ENCODE data around the gene DNM1. TPM values are rescaled to one million over a fixed set of nuclear protein-coding genes. Genes with fewer than 3 reads are reported as not detected.
"Not testable (repeated sequence)": the region's sequence is repeated elsewhere in the genome, so short reads cannot be mapped to it uniquely, and the experiment has no call there.

DNM1 gene
- total RNA-seq, 6 donors from 2014 or later, result 1.4 to 17.8 (median 7.9) TPM

GRCh38 chr9:128274245-128274644 lies 71.1 kb downstream of the DNM1 start:
- DNase-seq (no peak), ATAC-seq (ENCODE audit: low FRiP score in 2 of 2) (no peak)
- peak overlapping the region in 1 of 4 donors; percentile 71 for H3K4me3 ChIP-seq
- H3K9me3 ChIP-seq, result no peaks in the 10 kb centered on the region
- H3K4me1 ChIP-seq, result peaks cover 25 to 38% (median 29%) of the 10 kb centered on the region in 4 donors
- no peaks in the 10 kb centered on the region for H3K27me3 ChIP-seq
- no peak overlapping the region for H3K27ac ChIP-seq
- peaks cover 6 to 39% (median 18%) of the 10 kb centered on the region in 4 donors for H3K36me3 ChIP-seq
- no peak for TF ChIP-seq CTCF (IDR thresholded peaks at IDR 0.05)
- no peak for TF ChIP-seq POLR2AphosphoS5 (IDR thresholded peaks at IDR 0.05)
- TF ChIP-seq POLR2A (IDR thresholded peaks at IDR 0.05), result no peak
- TF ChIP-seq EP300 (IDR thresholded peaks at IDR 0.05), result no peak
- 77 to 78% methylated on average over 8 of the region's 8 CpGs for WGBS, 2 donors

GRCh38 chr9:128275198-128276007 lies 72.2 kb downstream of the DNM1 start, which contains the start of gene GOLGA2:
GOLGA2 (minus strand) TSS chr9:128276007; CDS start chr9:128275976, 31 bp downstream.
- Histone ChIP-seq H3K4me3 (peak within 1 kb of the TSS; percentile 71 to 98 (median 84)), H3K27ac (peak within 1 kb of the TSS; percentile 79 to 95 (median 92)), H3K27me3 (no peaks in the 10 kb centered on the region), H3K4me1 (peaks cover 33 to 50% (median 35%) of the 10 kb centered on the region in 4 donors), H3K9me3 (no peaks in the 10 kb centered on the region), H3K36me3 (peaks cover 6 to 32% (median 15%) of the 10 kb centered on the region in 4 donors)
- ATAC-seq (ENCODE audit: low FRiP score in 2 of 2), result peak; percentile 72 to 87
- 1 to 2% methylated on average over 25 to 37 of the region's 57 CpGs for WGBS, 2 donors
- TF ChIP-seq EP300 (IDR thresholded peaks at IDR 0.05), result no peak
- no peak for TF ChIP-seq CTCF (IDR thresholded peaks at IDR 0.05)
- peak; percentile 27 to 88 for DNase-seq

GRCh38 chr9:128276008-128276573 lies 72.9 kb downstream of the DNM1 start, which contains the start of gene SWI5:
SWI5 (plus strand) TSS chr9:128276276.
- Histone ChIP-seq H3K4me3 (peak within 1 kb of the TSS; percentile 71 to 98 (median 84)), H3K27ac (peak within 1 kb of the TSS; percentile 79 to 95 (median 92)), H3K4me1 (peaks cover 33 to 52% (median 35%) of the 10 kb centered on the region in 4 donors), H3K9me3 (no peaks in the 10 kb centered on the region), H3K27me3 (no peaks in the 10 kb centered on the region), H3K36me3 (peaks cover 6 to 26% (median 11%) of the 10 kb centered on the region in 4 donors)
- ATAC-seq (ENCODE audit: low FRiP score in 2 of 2) (peak; percentile 97 to 99), DNase-seq (peak; percentile 98)
- WGBS, 2 donors, result 0 to 1% methylated on average over 5 to 27 of the region's 38 CpGs
- peak in 3 of 4 donors; percentile 69 to 98 (median 98) for TF ChIP-seq POLR2A (IDR thresholded peaks at IDR 0.05)
- TF ChIP-seq CTCF (IDR thresholded peaks at IDR 0.05), result no peak
- TF ChIP-seq EP300 (IDR thresholded peaks at IDR 0.05), result no peak
- peak; percentile 87 to 97 for TF ChIP-seq POLR2AphosphoS5 (IDR thresholded peaks at IDR 0.05)

- ATAC-seq (ENCODE audit: low FRiP score in 2 of 2) (peak; percentile 25 to 54), DNase-seq (no peak)
- Histone ChIP-seq H3K36me3 (peaks cover 6 to 20% (median 8%) of the 10 kb centered on the region in 4 donors), H3K9me3 (no peaks in the 10 kb centered on the region), H3K27ac (peak overlapping the region; percentile 73 to 95 (median 90)), H3K4me3 (peak overlapping the region; percentile 71 to 87 (median 76)), H3K4me1 (peaks cover 33 to 52% (median 35%) of the 10 kb centered on the region in 4 donors), H3K27me3 (no peaks in the 10 kb centered on the region)
- TF ChIP-seq POLR2AphosphoS5 (IDR thresholded peaks at IDR 0.05) (no peak), CTCF (IDR thresholded peaks at IDR 0.05) (no peak), POLR2A (IDR thresholded peaks at IDR 0.05) (no peak), EP300 (IDR thresholded peaks at IDR 0.05) (no peak)
- 10 to 11% methylated on average over 23 of the region's 23 CpGs for WGBS, 2 donors
These were observed 73.5 kb downstream of the DNM1 start for GRCh38 chr9:128276574-128277270.

- Histone ChIP-seq H3K27ac (peak overlapping the region; percentile 2 to 74 (median 47)), H3K4me1 (peaks cover 28 to 43% (median 30%) of the 10 kb centered on the region in 4 donors), H3K4me3 (peak overlapping the region in 1 of 4 donors; percentile 9)
- ATAC-seq (ENCODE audit: low FRiP score in 2 of 2); H3K27me3 ChIP-seq; H3K9me3 ChIP-seq; H3K36me3 ChIP-seq: not testable (repeated sequence)
- DNase-seq, result peak in 1 of 2 donors; percentile 28
- 56 to 62% methylated on average over 22 of the region's 22 CpGs for WGBS, 2 donors
These were observed 76.2 kb downstream of the DNM1 start for GRCh38 chr9:128279088-128280073.
